GM12865 (cell line): ENCODE measurements around the gene FKBP6.
"Not testable (repeated sequence)": the region's sequence is repeated elsewhere in the genome, so short reads cannot be mapped to it uniquely, and the experiment has no call there.

ENCODE experiments used
- DNase-seq: peaks from one replicate; pipeline ENCODE4 v3.0.0; 2010; ENCODE audit warnings: low read depth
- H3K4me3 ChIP-seq: 2 replicates; pipeline ENCODE4 v1.5.1; 2011; ENCODE audit warnings: mild to moderate bottlenecking, low read depth, low read length, control low read depth
- TF ChIP-seq, protein P1 (sequence below): IDR thresholded peaks from 2 replicates; pipeline ENCODE4 v1.5.1; 2011; ENCODE audit warnings: low read length, control low read depth, low read depth, inconsistent platforms; ENCODE audit not compliant: insufficient read depth; ENCODE audit errors: missing control alignments

The FKBP6 gene

DNA sequence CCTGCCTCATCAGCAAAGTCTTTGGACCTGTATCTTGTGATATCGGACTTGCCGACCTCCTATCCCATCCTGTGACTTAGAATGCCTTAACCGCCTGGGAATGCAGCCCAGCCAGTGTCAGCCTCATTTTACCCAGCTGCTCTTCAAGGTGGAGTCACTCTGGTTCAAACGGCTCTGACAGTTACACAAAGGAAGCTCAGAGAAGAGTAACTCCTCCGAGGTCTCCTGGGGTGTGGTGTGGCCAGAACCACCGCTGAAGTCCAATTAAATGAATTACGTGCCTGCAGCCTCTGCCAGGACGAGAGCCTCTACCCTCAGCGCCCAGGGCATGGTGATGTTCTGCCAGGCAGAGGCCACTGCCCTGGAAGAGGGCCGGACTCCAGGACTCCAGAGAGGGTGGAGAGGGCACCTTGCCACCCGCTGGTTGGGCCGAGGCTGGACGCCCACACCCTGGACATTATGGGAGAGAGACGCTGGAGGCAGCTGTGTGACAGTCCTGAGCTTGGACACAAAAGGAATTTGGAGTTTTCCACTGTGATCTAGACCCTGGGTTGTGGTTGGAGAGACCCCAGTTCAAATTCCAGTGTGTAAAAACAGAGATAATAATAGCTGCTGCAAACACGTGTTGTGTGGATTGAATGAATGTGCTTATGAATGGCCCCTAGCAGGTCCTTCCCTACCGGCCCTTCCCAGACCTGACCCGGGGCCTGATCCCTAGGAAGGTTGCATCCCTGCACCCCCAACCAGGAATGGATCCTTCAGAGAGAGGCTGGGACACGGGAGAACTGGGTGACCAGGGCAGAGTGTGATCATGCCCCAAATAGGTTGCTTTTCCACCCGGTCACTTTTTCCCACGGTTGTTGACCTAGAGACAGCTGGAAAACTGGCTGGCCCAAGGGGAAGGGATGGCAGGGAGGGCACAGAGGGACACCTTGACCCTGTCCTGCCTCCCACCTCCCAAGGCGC, 67.9 kb downstream of the FKBP6 start:
- DNase-seq = no peak
- TF ChIP-seq, protein P1, sequence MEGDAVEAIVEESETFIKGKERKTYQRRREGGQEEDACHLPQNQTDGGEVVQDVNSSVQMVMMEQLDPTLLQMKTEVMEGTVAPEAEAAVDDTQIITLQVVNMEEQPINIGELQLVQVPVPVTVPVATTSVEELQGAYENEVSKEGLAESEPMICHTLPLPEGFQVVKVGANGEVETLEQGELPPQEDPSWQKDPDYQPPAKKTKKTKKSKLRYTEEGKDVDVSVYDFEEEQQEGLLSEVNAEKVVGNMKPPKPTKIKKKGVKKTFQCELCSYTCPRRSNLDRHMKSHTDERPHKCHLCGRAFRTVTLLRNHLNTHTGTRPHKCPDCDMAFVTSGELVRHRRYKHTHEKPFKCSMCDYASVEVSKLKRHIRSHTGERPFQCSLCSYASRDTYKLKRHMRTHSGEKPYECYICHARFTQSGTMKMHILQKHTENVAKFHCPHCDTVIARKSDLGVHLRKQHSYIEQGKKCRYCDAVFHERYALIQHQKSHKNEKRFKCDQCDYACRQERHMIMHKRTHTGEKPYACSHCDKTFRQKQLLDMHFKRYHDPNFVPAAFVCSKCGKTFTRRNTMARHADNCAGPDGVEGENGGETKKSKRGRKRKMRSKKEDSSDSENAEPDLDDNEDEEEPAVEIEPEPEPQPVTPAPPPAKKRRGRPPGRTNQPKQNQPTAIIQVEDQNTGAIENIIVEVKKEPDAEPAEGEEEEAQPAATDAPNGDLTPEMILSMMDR = no peak

DNA sequence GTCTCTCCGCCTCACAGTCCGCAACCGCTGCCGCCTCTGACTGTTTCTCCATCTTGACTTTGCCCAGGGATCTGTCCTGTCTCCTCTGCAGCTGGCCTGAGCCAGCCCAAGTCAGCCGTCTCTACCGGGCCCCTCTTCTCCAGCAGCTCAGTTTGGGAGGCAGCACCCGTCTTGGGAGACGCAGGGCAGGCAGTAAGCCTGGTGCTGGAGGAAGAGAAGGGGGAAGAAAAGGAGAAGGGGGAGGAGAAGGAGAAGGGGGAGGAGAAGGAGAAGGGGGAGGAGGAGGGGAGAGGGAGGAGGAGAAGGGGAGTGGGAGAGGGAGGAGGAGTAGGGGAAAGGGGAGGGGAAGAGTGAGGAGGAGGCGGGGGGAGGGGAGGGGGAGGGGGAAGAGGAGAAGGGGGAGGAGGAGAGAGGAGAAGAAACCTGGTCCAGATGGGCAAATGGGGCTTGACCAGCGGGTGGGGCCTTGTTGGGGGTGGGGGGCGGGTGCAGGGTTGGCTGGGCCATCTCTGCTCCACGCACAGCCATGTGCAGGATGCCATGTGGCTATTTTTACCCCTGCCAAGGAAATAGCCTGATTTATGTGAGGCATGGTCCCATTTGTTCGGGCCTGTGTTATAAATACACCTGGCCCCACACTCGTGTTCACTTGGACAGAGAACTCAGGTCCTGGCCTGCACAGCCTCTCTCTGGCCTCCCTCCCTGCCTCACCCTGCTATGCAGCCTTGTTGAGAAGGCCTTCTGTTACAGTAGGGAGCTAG, 69.7 kb downstream of the FKBP6 start:
- H3K4me3 ChIP-seq = no peak overlapping the region
- DNase-seq = no peak
- TF ChIP-seq, protein P1 = no peak

More for the DNA sequence above, 67.9 kb downstream of the FKBP6 start:
- no peak overlapping the region for H3K4me3 ChIP-seq

DNA sequence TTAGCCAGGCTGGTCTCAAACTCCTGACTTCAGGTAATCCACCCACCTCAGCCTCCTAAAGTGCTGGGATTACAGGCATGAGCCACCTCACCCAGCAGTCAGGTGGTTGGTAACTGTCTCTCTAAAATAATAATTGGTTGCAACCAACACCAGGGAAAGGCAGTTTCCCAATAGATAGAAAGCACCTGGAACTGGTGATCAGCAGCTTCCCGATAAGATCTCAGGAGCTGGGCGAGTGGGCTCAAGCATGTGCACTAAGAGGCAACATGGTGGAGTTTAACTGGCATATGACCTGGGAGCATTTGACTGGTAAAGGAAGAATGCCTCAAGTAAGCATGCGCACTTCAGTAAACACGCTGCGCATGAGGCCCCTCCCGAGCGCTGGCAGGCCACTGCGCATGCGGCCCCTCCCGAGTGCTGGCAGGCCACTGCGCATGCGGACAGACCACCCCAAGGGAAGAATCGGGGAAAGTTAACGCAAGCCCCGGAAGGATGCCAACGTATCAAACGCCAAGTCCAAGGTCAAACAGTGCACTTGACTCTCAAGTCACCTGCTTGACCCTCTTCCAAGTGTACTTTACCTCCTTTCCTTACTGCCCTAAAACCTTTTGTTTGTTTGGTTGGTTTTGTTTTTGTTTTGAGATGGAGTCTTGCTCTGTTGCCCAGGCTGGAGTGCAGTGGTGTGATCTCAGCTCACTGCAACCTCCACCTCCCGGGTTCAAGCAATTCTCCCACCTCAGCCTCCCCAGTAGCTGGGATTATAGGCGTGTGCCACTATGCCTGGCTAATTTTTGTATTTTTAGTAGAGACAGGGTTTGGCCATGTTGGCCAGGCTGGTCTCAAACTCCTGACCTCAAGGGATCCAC, 71.5 kb downstream of the FKBP6 start:
- peak; percentile 89 for DNase-seq
- peak overlapping the region; percentile 31 for H3K4me3 ChIP-seq

DNA sequence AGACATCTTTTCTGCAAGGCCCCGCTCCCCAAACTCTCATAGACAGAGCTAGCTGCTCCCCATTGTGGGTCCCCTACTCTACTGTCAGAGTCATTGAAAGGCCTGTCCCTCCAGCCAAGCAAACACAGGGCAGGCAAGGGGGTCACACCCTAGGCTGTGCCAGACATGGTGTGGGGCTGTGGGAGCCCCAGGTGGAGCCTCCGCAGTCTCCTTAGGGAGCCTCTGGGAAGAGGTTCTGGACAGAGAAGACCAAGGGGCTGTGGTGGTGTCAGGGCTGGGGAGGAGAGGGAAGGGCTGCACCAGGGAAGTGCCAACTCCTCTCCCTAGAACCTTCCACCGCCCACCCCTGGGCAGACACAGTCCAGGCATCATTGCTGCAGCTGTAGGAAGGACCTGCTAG, 76.9 kb downstream of the FKBP6 start:
- not testable (repeated sequence) for H3K4me3 ChIP-seq, DNase-seq
